Activated CD8-positive, alpha-beta memory T cell treated with anti-CD3 and anti-CD28 coated beads, Interleukin-2, amount 50 U/mL, for 1 hour (primary cell): ENCODE data around the gene MTMR11.
A peak's percentile ranks its signal among the peaks of the same experiment; 100 is the strongest.

Experiments
- DNase-seq: peaks from one replicate; pipeline ENCODE4 v3.0.0-alpha.2; 2020; ENCODE audit errors: extremely low read depth

Gene MTMR11

DNA sequence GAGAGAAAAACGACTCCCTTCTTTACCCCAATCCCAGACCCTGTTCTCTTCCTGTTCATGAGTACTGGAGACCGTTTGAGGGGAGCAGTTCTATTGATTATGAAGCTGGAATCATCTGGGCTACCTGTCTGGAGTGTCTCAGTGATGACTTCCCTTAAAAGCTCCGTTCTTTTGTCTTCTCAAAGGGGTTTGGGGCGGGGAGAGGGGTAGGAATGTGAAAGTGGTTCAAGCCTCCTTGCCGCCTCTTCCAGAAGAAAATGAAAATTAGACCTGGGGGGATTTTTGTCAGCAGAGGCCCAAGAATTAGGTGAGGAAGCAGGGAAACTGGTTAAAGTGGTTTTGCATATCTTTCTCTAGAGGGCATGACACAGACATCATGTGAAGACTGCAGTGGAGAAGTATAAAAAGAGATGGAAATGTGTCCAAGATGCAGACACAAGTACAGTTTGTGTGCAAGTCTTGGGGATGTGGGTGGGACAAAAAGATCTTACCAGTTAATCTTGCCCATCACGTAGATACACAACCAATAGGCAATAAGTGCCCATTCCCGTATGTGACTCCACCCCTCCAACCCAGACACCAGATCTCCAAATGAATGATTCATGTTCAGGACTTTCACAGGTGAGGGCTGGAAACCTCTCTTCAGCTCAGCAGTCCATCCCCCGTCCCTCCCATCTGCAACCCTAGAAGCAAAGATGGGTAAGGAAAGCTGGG, 470 bp upstream of the MTMR11 start:
- DNase-seq, result no peak

DNA sequence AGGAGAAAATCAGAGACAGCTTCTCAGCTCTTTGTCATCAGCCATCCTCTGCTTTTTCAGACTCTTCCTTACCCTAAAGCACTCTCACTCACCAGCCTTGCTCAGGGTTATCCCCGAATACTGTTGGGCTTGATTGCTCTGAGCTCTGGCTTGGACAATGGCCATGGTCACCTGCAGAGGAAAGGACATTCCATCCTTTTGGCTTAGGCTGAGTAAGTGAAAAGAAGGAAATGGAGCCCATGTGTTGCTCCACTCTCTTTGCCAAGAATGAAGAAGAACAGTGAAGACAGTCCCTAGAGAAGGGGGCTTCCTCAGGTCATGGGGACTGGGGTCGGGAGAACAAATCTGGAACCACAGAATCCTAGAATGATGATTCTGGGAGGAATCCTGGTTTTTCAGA, 2.3 kb downstream of the MTMR11 start:
- DNase-seq, result no peak

DNA sequence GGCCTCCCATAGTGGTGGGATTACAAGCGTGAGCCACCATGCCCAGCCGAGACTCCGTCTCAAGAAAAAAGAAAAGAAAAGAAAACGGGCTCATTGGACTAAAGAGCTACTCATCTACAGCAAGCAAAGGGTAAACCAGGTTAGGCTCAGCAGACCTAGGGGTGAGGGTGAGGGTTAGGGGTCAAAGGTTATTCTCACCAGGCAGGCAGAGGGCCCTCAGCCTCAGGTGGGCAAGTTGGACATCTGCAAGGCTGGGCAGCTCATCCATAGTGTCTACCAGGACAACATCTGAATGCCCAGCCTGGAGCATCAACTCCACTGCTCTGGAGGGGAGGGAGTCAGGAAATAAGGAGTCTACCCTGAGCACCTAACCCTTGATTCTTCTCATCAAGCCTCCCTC, 3.5 kb downstream of the MTMR11 start:
- DNase-seq, result no peak

DNA sequence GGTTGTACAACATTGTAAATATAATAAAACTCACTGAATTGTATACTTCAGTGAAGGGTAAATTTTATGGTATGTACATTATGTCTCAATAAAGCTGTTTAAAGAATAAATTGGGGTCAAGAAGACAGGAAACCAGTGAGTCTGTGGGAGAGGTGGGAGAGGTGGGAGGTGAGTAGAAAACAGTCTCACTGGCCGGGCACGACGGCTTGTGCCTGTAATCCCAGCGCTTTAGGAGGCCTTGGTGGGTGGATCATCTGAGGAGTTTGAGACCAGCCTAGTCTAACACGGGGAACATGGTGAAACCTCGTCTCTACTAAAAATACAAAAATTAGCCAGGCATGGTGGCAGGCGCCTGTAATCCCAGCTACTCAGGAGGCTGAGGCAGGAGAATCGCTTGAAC, 4.2 kb downstream of the MTMR11 start:
- DNase-seq, result no peak

DNA sequence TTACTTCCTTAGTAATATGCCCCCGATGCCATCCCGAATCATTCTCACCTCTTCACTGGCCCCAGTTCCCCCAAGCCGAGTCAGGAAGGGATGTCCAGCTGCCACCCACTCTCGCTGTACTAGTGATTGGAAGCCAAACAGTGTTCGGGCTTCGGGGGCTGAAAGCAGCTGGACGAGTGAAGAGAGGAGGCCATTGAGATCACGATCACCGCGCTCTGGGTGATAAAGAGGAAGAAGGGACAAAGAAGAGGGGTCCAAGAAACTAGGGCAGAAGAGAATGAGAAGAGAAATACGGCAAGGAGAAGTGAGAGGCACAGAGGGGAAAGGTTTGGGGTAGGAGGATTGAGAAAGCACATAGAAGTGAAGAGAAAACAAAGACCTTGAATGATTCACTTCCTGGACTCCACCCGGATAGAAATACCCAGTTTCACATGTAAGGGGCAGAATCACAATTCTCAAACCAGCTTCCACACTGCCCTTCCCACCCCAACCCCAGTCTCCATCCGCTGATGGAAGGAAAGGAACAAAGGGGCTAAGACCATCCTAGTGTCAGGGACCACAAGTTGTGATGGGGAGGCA, 5.4 kb downstream of the MTMR11 start:
- DNase-seq, result no peak

DNA sequence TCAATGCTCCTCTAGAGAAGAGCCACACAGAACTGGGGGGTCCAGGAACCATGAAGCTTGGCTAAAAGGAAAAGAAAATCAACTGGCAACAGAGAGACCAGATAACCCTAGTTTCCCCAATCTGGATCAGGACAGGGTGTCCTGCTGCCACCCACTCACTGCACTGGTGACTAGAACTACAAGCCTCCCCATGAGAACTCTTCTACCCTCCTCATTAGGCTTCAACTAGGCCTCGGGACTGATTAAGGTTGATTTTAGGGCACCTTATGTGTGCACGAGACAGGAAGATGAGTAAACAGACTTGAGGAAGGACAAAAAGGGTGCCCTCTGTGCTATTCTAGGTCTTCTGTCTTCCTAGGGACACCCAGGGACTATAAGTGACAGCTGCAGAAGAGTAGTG, 6.8 kb downstream of the MTMR11 start:
- no peak for DNase-seq

DNA sequence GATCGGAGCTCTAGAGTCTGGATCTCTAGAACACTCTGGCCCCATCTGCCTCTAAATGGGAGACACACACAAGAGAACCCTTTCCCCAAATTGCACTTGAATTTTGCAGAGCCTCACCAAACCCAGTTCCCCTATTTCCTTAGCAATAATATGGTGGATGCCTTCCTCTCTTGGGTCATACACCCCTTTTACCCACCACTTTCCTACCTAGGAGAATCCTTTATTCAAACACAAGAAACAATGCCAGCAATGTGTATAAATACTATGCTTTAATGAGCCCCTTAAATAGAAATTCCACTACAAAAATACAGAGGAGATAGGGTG, 8.3 kb downstream of the MTMR11 start:
- no peak for DNase-seq

DNA sequence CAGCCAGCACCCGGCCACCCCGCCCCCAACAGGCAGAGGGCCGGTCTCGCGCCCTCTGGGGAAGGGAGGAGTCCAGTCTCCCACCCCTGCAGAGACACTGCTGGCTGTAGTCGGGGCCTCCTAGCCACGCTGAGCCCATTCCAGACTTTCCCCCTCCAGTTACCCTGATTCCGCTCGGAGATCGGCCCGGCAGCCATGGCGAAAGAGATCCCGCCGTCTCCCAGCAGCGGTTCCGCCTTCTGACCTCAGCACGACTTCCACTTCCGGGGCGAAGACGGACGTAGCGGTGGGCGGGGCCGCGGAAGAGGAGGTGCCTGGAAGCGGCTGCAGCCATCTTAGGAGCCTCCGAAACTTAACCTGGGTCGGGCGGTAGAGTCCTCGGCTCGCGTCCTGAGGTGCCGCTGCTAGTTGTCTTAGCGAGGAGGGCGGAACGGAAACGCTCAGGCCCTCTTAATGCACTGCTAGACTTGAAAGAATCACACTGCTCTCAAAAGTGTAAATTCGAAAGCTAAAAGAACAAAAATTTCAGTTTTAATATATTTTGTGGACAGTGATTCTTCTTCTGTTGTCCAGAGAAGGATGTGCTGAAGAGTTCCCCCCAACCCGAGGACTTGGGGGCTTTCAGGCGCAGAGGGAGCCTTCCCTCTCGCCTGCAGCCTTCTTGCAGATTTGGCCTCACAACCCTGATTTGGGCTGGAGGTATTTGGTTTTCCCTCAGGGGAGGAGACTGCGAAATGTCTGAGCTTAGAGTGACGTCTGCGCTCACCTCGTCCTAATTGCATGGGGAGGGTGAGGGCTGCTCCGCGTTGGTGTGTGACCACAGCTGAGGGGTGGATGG, 8.9 kb downstream of the MTMR11 start, which contains the start of gene SF3B4:
TSS of gene SF3B4 (minus strand) at position 241 of the 838 bp plus-strand sequence. CDS start at position 197, 44 bp downstream.
- peak; percentile 80 for DNase-seq

DNA sequence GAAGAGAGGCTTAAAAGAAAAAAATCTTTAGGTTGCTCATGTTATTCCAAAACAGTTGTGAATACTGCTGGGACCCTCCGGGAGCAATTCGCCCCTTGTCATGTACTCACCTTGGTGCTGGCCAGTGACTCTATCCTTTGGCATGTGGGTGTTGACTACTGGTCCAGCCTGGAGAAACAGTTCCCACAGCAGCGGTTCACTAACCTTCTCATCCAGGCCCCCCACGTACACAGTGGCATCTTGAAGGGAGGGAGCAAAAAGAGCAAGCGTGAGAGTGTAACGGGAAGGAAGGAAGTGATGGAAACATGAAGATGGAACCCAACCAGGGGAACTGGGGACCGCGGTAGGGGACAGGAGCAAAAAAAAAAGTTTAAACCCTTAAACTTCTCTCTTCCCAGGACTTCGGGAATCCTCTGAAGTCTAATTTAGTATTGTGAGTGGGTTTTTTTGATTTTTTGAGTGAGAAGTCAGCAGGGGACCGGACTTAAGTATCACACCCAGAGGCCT, 9.6 kb downstream of the MTMR11 start:
- DNase-seq, result no peak

DNA sequence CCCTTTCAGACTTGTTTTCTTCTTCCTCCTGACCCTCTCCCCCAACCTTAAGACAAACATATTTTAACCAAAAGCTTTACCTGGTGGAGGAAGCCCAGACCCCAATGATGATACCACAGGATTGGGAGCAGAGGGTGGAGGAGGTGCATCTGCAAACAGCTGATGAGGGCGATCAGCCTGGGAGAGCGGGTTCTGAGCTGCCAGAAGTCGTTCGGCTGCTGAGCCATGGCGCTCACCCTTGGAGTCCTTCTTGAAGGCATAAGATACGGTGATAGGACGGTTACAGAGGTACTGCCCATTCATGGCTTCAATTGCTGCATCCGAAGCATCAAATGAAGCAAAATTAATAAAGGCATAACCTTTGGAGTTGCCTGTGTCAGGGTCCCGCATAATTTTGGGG, 10.4 kb downstream of the MTMR11 start:
- DNase-seq, result no peak

DNA sequence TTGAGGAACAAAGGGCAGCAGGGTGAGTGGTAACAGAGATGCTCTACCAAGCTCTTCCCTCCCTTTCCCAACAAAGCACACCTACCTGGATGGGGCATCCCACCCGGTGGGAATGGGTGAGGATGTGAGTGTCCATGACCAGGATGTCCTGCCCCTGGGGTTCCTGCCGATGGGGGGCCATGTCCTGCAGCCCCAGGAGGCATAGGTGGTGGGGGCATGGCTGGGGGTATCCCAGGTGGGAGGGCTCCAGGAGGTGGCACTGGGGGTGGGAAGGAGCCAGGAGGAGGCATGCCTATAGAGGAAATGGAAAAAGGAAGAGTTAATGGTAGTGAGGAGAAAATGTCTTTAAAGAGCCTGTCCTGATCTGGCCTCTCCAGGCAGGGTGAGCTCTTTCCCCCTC, 10.9 kb downstream of the MTMR11 start:
- no peak for DNase-seq

DNA sequence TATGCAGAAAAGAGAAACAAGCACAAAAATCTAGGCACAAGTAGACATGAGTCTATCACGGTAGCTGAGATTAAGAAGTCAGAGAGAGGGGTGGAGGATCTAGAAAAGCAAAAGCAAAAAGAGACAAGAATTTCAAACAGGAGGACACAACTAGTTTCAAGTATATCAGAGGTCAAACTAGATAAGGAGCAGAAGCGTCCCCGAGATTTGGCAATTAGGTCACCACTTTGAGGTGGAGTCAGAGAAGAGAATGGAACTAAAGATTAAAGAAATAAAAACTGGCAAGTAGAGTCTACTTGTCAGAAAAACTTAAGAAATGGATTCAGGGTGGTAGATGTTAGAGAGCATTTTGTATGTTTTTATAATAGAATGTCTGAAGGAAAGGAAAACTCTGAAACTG, 11.3 kb downstream of the MTMR11 start:
- no peak for DNase-seq

DNA sequence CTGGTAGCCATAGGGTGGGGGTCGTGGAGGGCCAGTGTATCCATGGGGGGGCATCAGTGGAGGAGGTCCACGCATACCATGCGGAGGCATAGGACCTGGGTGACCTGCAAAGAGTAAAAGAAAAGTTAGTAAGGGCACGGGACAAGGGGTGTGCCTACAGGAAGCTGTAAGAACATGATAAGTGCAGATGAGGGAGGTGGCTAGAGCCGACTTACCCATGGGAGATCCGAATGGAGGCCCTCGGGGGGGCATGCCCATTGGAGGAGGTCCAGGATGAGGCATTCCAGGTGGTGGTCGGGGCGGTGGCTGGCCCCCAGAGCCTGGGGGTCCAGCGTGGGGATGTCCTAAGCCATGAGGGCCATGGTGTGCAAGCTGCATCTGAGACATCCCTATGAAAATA, 13.1 kb downstream of the MTMR11 start:
- no peak for DNase-seq

DNA sequence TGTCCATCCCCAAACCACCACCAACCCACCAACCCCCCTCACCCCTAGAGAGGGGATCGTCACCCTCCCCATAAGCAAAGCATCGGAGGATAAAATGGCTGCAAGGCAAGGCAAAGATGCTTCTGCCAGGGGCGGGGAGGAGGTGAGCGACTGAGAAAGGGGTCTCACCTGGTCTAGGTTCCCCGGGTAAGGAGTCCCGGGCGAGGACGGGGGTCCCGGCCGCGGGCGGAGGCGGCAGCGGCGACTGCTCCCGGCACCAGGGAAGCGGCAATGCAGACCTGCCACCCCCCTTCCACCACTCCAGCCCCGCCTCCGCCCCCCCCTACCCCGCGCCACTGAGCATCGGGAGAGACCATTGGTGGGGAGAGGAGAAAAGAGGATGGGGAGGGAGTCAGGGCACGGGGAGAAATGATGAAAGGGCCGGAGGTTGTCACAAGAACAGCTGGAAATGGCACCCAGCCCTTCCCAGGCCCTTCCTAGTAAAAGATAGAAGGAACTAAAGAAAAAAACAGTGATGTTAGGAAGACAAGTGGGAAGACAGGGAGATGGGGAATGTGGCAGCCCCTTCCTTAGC, 19.0 kb downstream of the MTMR11 start, which contains the start of gene SV2A:
TSS of gene SV2A (minus strand) at position 274 of the 574 bp plus-strand sequence. CDS start 4,004 bp downstream, outside the sequence.
- DNase-seq, result no peak

DNA sequence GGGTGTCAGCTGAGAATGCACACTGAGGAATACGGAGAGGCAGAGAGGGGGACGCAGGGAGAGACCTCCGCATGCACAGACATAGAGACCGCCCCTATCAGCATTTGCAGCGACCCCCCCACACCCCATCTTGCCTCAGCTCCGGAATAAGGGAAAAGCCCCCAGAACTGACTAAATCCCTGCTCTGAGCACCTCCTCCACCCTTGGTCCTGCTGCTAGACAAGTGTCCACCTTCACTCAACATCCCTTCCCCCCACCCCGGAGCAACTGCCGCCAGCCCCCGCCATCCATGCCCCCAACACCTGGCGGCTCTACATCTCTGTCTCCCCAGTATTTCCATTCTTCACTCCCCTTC, 19.8 kb downstream of the MTMR11 start:
- no peak for DNase-seq

DNA sequence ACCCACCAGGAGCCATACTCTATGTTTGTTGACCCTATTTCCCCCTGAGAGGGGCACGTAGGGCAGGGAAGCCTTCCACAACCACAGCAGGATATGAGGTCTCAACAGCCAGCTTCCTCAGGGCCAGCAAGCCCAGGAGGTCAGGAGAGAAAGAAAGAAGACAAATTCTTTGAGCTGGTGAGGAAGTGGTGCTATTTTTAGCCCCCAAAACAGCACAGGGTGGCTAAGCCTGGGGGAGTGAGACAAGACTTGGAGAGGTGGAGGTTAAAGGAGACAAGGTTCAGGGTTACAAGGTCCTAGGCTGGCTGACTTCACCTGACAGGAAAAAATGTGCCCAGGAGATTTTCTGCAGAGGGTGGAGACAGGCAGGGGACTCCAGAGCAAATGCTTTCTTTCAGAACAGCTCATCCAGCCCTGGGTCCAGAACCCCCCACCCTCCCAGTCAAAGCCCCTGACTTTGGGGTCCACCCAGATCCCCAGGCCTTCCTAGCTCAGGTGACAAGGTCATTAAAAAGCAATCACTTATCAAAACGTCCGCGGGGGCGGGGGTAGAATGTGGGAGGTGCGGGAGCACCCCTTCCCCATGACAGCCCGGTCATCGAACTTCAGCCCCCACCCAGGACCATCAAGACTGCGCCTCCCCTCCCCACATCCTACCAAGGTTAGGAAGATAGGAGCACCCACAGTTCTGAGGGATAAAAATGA, 20.3 kb downstream of the MTMR11 start:
- no peak for DNase-seq

DNA sequence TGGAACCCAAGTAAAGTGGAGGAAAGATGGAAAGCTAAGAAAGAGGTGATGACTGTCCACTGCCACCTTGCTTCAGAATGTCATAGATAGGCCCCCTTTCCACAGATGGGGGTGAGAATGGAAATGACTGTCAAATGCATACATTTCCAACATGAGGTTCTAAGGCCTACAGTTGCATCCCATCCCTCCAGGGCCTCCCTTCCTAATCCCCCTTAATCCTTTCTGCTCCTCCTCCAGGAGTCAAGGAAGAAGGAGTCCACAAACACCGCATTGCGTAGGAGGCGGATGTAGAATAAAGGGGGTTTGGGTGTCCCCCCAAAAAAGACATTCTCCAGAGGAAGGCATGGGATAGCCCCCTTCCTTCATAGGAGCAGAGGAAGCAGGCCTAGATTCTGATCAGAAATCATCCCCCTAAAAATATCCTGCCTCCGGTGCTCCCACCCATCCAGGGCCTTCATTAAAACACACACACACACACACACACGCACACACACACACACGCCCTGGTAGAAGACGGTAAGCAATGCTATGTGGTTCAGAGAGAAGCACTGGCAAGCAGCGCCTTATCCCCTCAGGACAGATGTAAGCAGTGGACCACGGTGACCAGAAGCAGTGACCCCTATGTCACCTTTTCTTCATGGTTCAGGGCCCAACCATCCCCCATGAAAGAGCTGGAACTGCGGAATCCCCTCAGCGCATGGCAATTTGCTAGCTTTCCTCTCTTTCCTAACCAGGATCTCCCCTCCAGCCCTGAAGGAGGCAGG, 21.1 kb downstream of the MTMR11 start:
- DNase-seq, result no peak

DNA sequence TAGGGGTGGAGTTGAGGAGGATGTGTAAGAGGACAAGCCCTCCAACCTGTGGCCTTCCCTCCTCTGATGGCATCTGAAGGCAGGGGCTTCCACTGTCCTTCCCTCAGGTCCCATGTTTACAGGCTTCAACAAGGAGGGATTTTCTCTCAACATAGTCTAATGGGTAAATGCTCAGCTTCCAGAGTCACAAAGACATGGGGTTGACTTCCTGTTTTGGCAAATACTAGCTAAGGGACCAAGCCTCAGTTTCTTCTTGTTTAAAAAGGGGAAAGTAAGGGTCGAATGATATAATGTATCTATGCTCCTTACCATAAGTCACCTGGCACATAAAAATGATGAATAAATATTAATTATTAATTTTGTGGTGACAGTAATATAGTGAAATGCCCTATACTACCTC, 22.1 kb downstream of the MTMR11 start:
- no peak for DNase-seq

DNA sequence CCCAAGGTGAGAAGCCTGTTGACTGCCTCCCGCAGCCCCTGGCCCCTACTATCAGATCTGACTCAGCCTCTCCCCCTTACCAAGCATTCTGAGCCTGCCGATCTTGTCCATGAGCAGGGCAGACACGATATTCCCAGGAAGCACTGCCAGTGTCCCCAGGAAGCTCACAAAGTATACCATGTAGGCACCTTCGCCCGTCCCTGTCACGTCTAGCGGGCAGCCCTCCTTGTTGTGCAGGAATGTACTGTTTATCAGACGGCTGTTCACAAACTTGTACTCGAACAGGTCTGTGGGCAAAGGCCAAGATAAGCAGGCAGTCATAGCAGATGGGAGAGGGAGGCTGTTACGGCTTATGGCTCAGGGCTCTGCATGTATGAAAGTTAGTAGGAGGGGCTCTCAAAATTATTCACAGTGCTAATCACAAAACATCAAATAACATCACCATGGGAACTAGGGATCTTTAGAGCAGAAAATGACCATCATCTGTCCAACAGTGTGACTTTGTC, 30.1 kb downstream of the MTMR11 start:
- DNase-seq, result no peak

DNA sequence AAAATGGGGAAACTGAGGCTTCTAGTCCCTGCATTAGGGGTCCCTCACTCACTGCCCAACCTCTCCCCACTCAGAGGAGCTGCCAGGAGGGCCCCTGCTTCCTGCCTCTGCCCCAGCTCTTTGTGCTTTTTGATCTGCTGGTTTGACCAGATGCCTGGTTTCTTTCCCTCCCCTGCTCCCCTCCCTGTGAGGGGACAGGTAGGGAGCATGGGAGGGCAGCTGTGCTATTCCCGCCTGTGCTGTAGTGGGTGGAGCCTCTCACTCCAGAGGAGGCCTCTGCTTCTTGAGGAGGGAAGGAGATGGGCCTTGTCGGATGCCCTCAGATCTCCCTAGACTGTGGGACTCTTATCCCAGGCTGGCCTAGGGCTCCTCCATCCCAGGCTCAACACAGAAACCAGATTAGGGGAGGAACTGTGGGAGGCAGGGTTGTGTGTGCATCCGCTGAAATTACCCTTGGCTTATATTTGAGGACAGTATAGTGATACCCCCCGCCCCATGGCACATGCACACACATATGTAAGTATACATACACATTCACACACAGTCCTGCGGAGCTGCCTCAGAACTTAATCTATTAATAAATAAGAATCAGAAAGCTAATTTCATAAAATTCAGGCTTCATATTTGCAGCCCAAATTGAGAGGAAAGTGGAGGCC, 32.7 kb downstream of the MTMR11 start:
- no peak for DNase-seq
